Measurements from ENCODE around the gene OPA1. TPM values are rescaled to one million over a fixed set of nuclear protein-coding genes. Genes with fewer than 3 reads are reported as not detected.

OPA1 gene
- total RNA-seq, 2 donors from 2014 or later = 36.4 to 71.6 TPM

- no peaks in the 10 kb centered on the region for H3K36me3 ChIP-seq
- H3K4me1 ChIP-seq = no peaks in the 10 kb centered on the region
- H3K4me3 ChIP-seq = no peak overlapping the region
- no peak for DNase-seq (ENCODE audit: low spot score)
- no peaks in the 10 kb centered on the region for H3K9me3 ChIP-seq
- no peak overlapping the region for H3K27ac ChIP-seq
- H3K27me3 ChIP-seq = no peaks in the 10 kb centered on the region
- no peak for TF ChIP-seq CTCF (IDR thresholded peaks at IDR 0.05)
These were observed 40.1 kb upstream of the OPA1 start for GRCh38 chr3:193552923-193553322.

GRCh38 chr3:193553586-193553985 lies 39.4 kb upstream of the OPA1 start:
- H3K36me3 ChIP-seq = no peaks in the 10 kb centered on the region
- no peaks in the 10 kb centered on the region for H3K27me3 ChIP-seq
- DNase-seq (ENCODE audit: low spot score) = no peak
- H3K4me3 ChIP-seq = no peak overlapping the region
- no peaks in the 10 kb centered on the region for H3K4me1 ChIP-seq
- TF ChIP-seq CTCF (IDR thresholded peaks at IDR 0.05) = no peak
- no peaks in the 10 kb centered on the region for H3K9me3 ChIP-seq
- H3K27ac ChIP-seq = no peak overlapping the region

GRCh38 chr3:193554811-193555210 lies 38.2 kb upstream of the OPA1 start, which contains the start of gene ATP13A4:
ATP13A4 (minus strand) TSS chr3:193554895; CDS start chr3:193554799, 96 bp downstream.
- H3K36me3 ChIP-seq = no peaks in the 10 kb centered on the region
- H3K4me3 ChIP-seq = no peak within 1 kb of the TSS
- DNase-seq (ENCODE audit: low spot score) = no peak
- H3K4me1 ChIP-seq = no peaks in the 10 kb centered on the region
- H3K27ac ChIP-seq = no peak within 1 kb of the TSS
- TF ChIP-seq CTCF (IDR thresholded peaks at IDR 0.05) = no peak
- no peaks in the 10 kb centered on the region for H3K9me3 ChIP-seq
- no peaks in the 10 kb centered on the region for H3K27me3 ChIP-seq

- no peak overlapping the region for H3K4me3 ChIP-seq
- no peak overlapping the region for H3K27ac ChIP-seq
- no peak for TF ChIP-seq CTCF (IDR thresholded peaks at IDR 0.05)
- no peak for DNase-seq (ENCODE audit: low spot score)
- no peaks in the 10 kb centered on the region for H3K9me3 ChIP-seq
- H3K27me3 ChIP-seq = no peaks in the 10 kb centered on the region
- no peaks in the 10 kb centered on the region for H3K36me3 ChIP-seq
- H3K4me1 ChIP-seq = peaks cover 0 to 3% of the 10 kb centered on the region in 2 donors
These were observed 36.2 kb upstream of the OPA1 start for GRCh38 chr3:193556841-193557240.

GRCh38 chr3:193559100-193559499 lies 33.9 kb upstream of the OPA1 start:
- peaks cover 0 to 3% of the 10 kb centered on the region in 2 donors for H3K4me1 ChIP-seq
- H3K4me3 ChIP-seq = no peak overlapping the region
- H3K9me3 ChIP-seq = no peaks in the 10 kb centered on the region
- no peak for DNase-seq (ENCODE audit: low spot score)
- no peak overlapping the region for H3K27ac ChIP-seq
- TF ChIP-seq CTCF (IDR thresholded peaks at IDR 0.05) = no peak
- H3K36me3 ChIP-seq = no peaks in the 10 kb centered on the region
- H3K27me3 ChIP-seq = no peaks in the 10 kb centered on the region

GRCh38 chr3:193560091-193560490 lies 32.9 kb upstream of the OPA1 start:
- peaks cover 0 to 3% of the 10 kb centered on the region in 2 donors for H3K4me1 ChIP-seq
- H3K4me3 ChIP-seq = no peak overlapping the region
- DNase-seq (ENCODE audit: low spot score) = no peak
- H3K27ac ChIP-seq = no peak overlapping the region
- TF ChIP-seq CTCF (IDR thresholded peaks at IDR 0.05) = no peak
- H3K36me3 ChIP-seq = no peaks in the 10 kb centered on the region
- H3K9me3 ChIP-seq = no peaks in the 10 kb centered on the region
- no peaks in the 10 kb centered on the region for H3K27me3 ChIP-seq

Data from right atrium auricular region (tissue), 2 donors.